H1 (cell line): ENCODE data around the gene NCBP2. TPM values are rescaled to one million over a fixed set of nuclear protein-coding genes. Genes with fewer than 3 reads are reported as not detected.

Experiments used
- CTCF ChIA-PET: fragments of 300-600 bp; sonication (Branson Sonifier 250); formaldehyde crosslinking; loops from one replicate; lab custom pipeline; 2021; ENCODE audit not compliant: partially characterized antibody; lab: Charles Lee
- POLR2A ChIA-PET: fragments of 300-600 bp; sonication (Branson Sonifier 250); formaldehyde crosslinking; loops from one replicate; lab custom pipeline; 2021; ENCODE audit warnings: inconsistent platforms; ENCODE audit not compliant: partially characterized antibody; lab: Charles Lee
- DNase-seq, 2 experiments: peaks; one replicate each; pipeline versions ENCODE4 v3.0.0 to v3.0.0-alpha.2; 2010 to 2022; ENCODE audit warnings: low spot score in 2 of 2, low read depth in 1 of 2, mixed read lengths in 1 of 2
- FAIRE-seq: peaks from 2 replicates; lab custom pipeline; 2011; peaks lifted over from hg19 to GRCh38; lab: Jason Lieb, UNC
- H2AFZ ChIP-seq: 2 replicates; pipeline ENCODE4 v1.8.1; 2012; ENCODE audit warnings: low read length, inconsistent platforms
- H2AK5ac ChIP-seq: 2 replicates; pipeline ENCODE4 v1.6.1; 2013; ENCODE audit warnings: low read depth, low read length
- H2BK120ac ChIP-seq: replicated peaks from 2 replicates; pipeline ENCODE3; 2013; ENCODE audit warnings: low read depth, low read length, inconsistent platforms
- H2BK12ac ChIP-seq: 2 replicates; pipeline ENCODE4 v1.6.1; 2013; ENCODE audit warnings: low read depth, low read length
- H2BK15ac ChIP-seq: 2 replicates; pipeline ENCODE4 v1.6.1; 2013; ENCODE audit warnings: low read length
- H2BK20ac ChIP-seq: 2 replicates; pipeline ENCODE4 v1.6.1; 2013; ENCODE audit warnings: low read length
- H2BK5ac ChIP-seq: 2 replicates; pipeline ENCODE4 v1.6.1; 2013; ENCODE audit warnings: low read depth, low read length
- H3K14ac ChIP-seq: 2 replicates; pipeline ENCODE4 v1.6.1; 2013; ENCODE audit warnings: inconsistent platforms; ENCODE audit not compliant: insufficient read length
- H3K18ac ChIP-seq: 2 replicates; pipeline ENCODE4 v1.6.1; 2013; ENCODE audit warnings: low read length; ENCODE audit errors: extremely low read depth
- H3K23ac ChIP-seq: 2 replicates; pipeline ENCODE4 v1.6.1; 2013; ENCODE audit warnings: inconsistent platforms; ENCODE audit not compliant: insufficient read length
- H3K23me2 ChIP-seq: 2 replicates; pipeline ENCODE4 v1.6.1; 2013; ENCODE audit warnings: low read depth, low read length
- H3K27ac ChIP-seq: 2 replicates; pipeline ENCODE4 v1.6.1; 2011; ENCODE audit warnings: low read depth, low read length, inconsistent platforms
- H3K27me3 ChIP-seq, 4 experiments: replicated peaks in 1 of 4; 1 replicate in 1 of 4; 2 replicates in 3 of 4; pipeline versions ENCODE4 v1.6.1 to v1.8.1; 2011 to 2013; ENCODE audit warnings: low read length in 3 of 4, mild to moderate bottlenecking in 3 of 4, inconsistent platforms in 2 of 4, mixed read lengths in 2 of 4, moderate library complexity in 1 of 4; ENCODE audit not compliant: control insufficient read depth in 3 of 4, insufficient read depth in 3 of 4; ENCODE audit errors: extremely low read depth in 1 of 4
- H3K36me3 ChIP-seq, 4 experiments: 2 replicates each; pipeline versions ENCODE4 v1.6.1 to v1.8.1; 2011 to 2013; ENCODE audit warnings: mild to moderate bottlenecking in 4 of 4, low read length in 3 of 4, moderate library complexity in 2 of 4, control low read depth in 1 of 4, inconsistent platforms in 1 of 4; ENCODE audit not compliant: insufficient read depth in 4 of 4, control insufficient read depth in 2 of 4
- H3K4ac ChIP-seq: replicated peaks from 2 replicates; pipeline ENCODE3; 2013; ENCODE audit warnings: low read length, low read depth, mixed read lengths, inconsistent platforms; ENCODE audit not compliant: insufficient read length
- H3K4me1 ChIP-seq, 4 experiments: replicated peaks in 1 of 4; 1 replicate in 1 of 4; 2 replicates in 3 of 4; pipeline versions ENCODE4 v1.6.1 to v1.8.1; 2011 to 2013; ENCODE audit warnings: low read length in 3 of 4, inconsistent platforms in 2 of 4, mixed read lengths in 1 of 4; ENCODE audit not compliant: insufficient read depth in 4 of 4, control insufficient read depth in 3 of 4
- H3K4me2 ChIP-seq, 2 experiments: 2 replicates each; pipeline versions ENCODE4 v1.6.1 to v1.8.1; 2011 to 2013; ENCODE audit warnings: low read depth in 2 of 2, low read length in 2 of 2, control low read depth in 1 of 2, inconsistent platforms in 1 of 2, mild to moderate bottlenecking in 1 of 2; ENCODE audit not compliant: insufficient read depth in 1 of 2
- H3K4me3 ChIP-seq, 4 experiments: fragments of 200-600, 300-600 bp in 1 of 4; sonication (generic), shearing (Covaris generic), sonication (Bioruptor Twin) in 1 of 4; 2 replicates each; pipeline versions ENCODE4 v1.5.1 to v1.8.1; 2011 to 2016; ENCODE audit warnings: low read length in 4 of 4, low read depth in 3 of 4, control low read depth in 2 of 4, inconsistent platforms in 2 of 4, mild to moderate bottlenecking in 2 of 4, mixed read lengths in 1 of 4, moderate library complexity in 1 of 4; ENCODE audit not compliant: insufficient read depth in 2 of 4; ENCODE audit errors: extremely low read depth in 1 of 4
- H3K56ac ChIP-seq: replicated peaks from 2 replicates; pipeline ENCODE3; 2013; ENCODE audit warnings: low read depth, mild to moderate bottlenecking, mixed read lengths, low read length, inconsistent platforms; ENCODE audit not compliant: insufficient read length
- H3K79me1 ChIP-seq: 2 replicates; pipeline ENCODE4 v1.6.1; 2013; ENCODE audit warnings: low read depth, low read length, control low read depth
- H3K79me2 ChIP-seq, 2 experiments: 2 replicates each; pipeline versions ENCODE4 v1.6.1 to v1.8.1; 2012 to 2013; ENCODE audit warnings: low read length in 2 of 2, mild to moderate bottlenecking in 2 of 2, inconsistent platforms in 1 of 2; ENCODE audit not compliant: insufficient read depth in 2 of 2, control insufficient read depth in 1 of 2
- H3K9ac ChIP-seq, 4 experiments: replicated peaks in 1 of 4; 1 replicate in 1 of 4; 2 replicates in 3 of 4; pipeline versions ENCODE4 v1.6.1 to v1.8.1; 2011 to 2013; ENCODE audit warnings: low read depth in 3 of 4, low read length in 3 of 4, control low read depth in 2 of 4, mild to moderate bottlenecking in 2 of 4, moderate library complexity in 2 of 4, inconsistent platforms in 1 of 4; ENCODE audit errors: extremely low read depth in 1 of 4
- H3K9me3 ChIP-seq, 2 experiments: 2 replicates each; pipeline versions ENCODE4 v1.6.1 to v1.8.1; 2012 to 2013; ENCODE audit warnings: mild to moderate bottlenecking in 2 of 2, moderate library complexity in 2 of 2, control low read depth in 1 of 2, inconsistent platforms in 1 of 2, low read depth in 1 of 2, low read length in 1 of 2, mixed read lengths in 1 of 2; ENCODE audit not compliant: insufficient read depth in 2 of 2
- H4K20me1 ChIP-seq, 2 experiments: replicated peaks in 1 of 2; 2 replicates each; pipeline versions ENCODE3 to v1.8.1; 2011 to 2013; ENCODE audit warnings: inconsistent platforms in 2 of 2, low read length in 2 of 2, mild to moderate bottlenecking in 1 of 2; ENCODE audit not compliant: insufficient read depth in 2 of 2, control insufficient read depth in 1 of 2
- H4K5ac ChIP-seq: 2 replicates; pipeline ENCODE4 v1.6.1; 2013; ENCODE audit warnings: low read length, low read depth, mixed read lengths, inconsistent platforms; ENCODE audit not compliant: insufficient read length
- H4K8ac ChIP-seq: 2 replicates; pipeline ENCODE4 v1.8.0; 2013; ENCODE audit warnings: mild to moderate bottlenecking, moderate library complexity, low read length, inconsistent platforms; ENCODE audit not compliant: insufficient read depth; ENCODE audit errors: extremely low read depth
- H4K91ac ChIP-seq: replicated peaks from 2 replicates; pipeline ENCODE3; 2013; ENCODE audit warnings: low read length, mixed read lengths, inconsistent platforms; ENCODE audit not compliant: insufficient read length
- CBX5 ChIP-seq: fragments of 300-800, 300-1000 bp; sonication (generic); IDR thresholded peaks from 2 replicates; pipeline ENCODE4 v1.7.1; 2016; ENCODE audit warnings: antibody characterized with exemption, low read length, low read depth
- CBX8 ChIP-seq: fragments of 300-800, 300-1000 bp; sonication (generic); IDR thresholded peaks from 2 replicates; pipeline ENCODE4 v1.7.1; 2016; ENCODE audit warnings: low read depth, low read length, borderline replicate concordance
- CHD1 ChIP-seq: IDR thresholded peaks from 2 replicates; pipeline ENCODE4 v1.6.1; 2012; ENCODE audit warnings: low read depth, low read length, improper control_type of control experiment
- CHD2 ChIP-seq: IDR thresholded peaks from 2 replicates; pipeline ENCODE4 v1.6.1; 2012; ENCODE audit warnings: low read length, improper control_type of control experiment
- GABPA ChIP-seq: IDR thresholded peaks from 2 replicates; pipeline ENCODE4 v1.6.1; 2011; ENCODE audit warnings: mild to moderate bottlenecking, low read length, moderate library complexity, borderline replicate concordance; ENCODE audit not compliant: insufficient read depth
- JUN ChIP-seq: IDR thresholded peaks from 2 replicates; pipeline ENCODE4 v1.6.1; 2011; ENCODE audit warnings: low read depth, mild to moderate bottlenecking, improper control_type of control experiment, low read length
- JUND ChIP-seq: IDR thresholded peaks from 2 replicates; pipeline ENCODE4 v1.6.1; 2011; ENCODE audit warnings: mild to moderate bottlenecking, improper control_type of control experiment, low read length
- KDM5A ChIP-seq: fragments of 200-600 bp; IDR thresholded peaks from 2 replicates; pipeline ENCODE4 v1.7.1; 2012; ENCODE audit warnings: mild to moderate bottlenecking, low read length, inconsistent platforms, mixed read lengths
- MAX ChIP-seq: IDR thresholded peaks from 2 replicates; pipeline ENCODE4 v1.6.1; 2012; ENCODE audit warnings: inconsistent platforms
- POLR2AphosphoS5 ChIP-seq: IDR thresholded peaks from 2 replicates; pipeline ENCODE4 v1.6.1; 2011; ENCODE audit warnings: low read depth, low read length
- RBBP5 ChIP-seq: IDR thresholded peaks from 2 replicates; pipeline ENCODE4 v1.7.1; 2012; ENCODE audit warnings: low read depth, mild to moderate bottlenecking, inconsistent platforms, low read length, moderate library complexity, borderline replicate concordance
- RNF2 ChIP-seq: fragments of 200-900, 300-1000 bp; sonication (generic); IDR thresholded peaks from 2 replicates; pipeline ENCODE4 v1.7.1; 2016; ENCODE audit warnings: borderline replicate concordance, low read depth, mild to moderate bottlenecking, antibody characterized with exemption, low read length; ENCODE audit not compliant: poor library complexity, severe bottlenecking; ENCODE audit errors: missing control alignments
- SIRT6 ChIP-seq: IDR thresholded peaks from one replicate; pipeline ENCODE4 v1.7.1; 2012; ENCODE audit warnings: low read length, inconsistent platforms
- TAF7 ChIP-seq: optimal IDR thresholded peaks from 2 replicates; pipeline ENCODE3; 2011; ENCODE audit warnings: low read depth, mild to moderate bottlenecking, inconsistent platforms, low read length, moderate library complexity, borderline replicate concordance
- TCF12 ChIP-seq: IDR thresholded peaks from 2 replicates; pipeline ENCODE4 v1.6.1; 2011; ENCODE audit warnings: low read depth, mild to moderate bottlenecking, low read length
- WGBS, 2 experiments: shearing (Covaris generic) in 1 of 2; methylation state at CpG; one replicate each; pipeline versions ENCODE4 v1.1.6 to v1.1.7; 2013 to 2015; ENCODE audit warnings: low lambda C conversion rate in 2 of 2, mixed read lengths in 2 of 2, inconsistent platforms in 1 of 2, low coverage in 1 of 2, missing lambda C conversion rate in 1 of 2; ENCODE audit not compliant: insufficient replicate concordance in 2 of 2, insufficient coverage in 1 of 2, insufficient read length in 1 of 2; ENCODE audit errors: extremely low coverage in 1 of 2, missing lambda C conversion rate in 1 of 2; 5-methylcytosine and 5-hydroxymethylcytosine counted together
- polyA plus RNA-seq, 7 experiments: library from polyadenylated mRNA; depleted of rRNA in 3 of 7; stranded (reverse) in 5 of 7; unstranded in 2 of 7; fragments of >200 nt in 5 of 7; fragments of 200-250 nt in 2 of 7; gene quantifications; 1 replicate in 5 of 7; 2 replicates in 1 of 7; 4 replicates in 1 of 7; pipeline versions ENCODE4 v1.2.1 to v1.2.3, GENCODE V29; 2011 to 2013; ENCODE audit warnings: missing spikeins in 2 of 7, mixed read lengths in 2 of 7
- total RNA-seq: library from RNA; stranded (reverse); fragmentation: NEBNext Ultra II Directional; extraction: Animal tissue kit (Norgen Biotek cat#: 25700); gene quantifications from 2 replicates; pipeline ENCODE4 v1.2.1, GENCODE V29; 2021

Gene NCBP2
- total and polyA plus RNA-seq, 2 of the 8 experiments (the other 6 are each of a cell fraction or from before 2014, with no cell fraction given): 34.1 to 100 TPM

GRCh38 chr3:196918968-196919367 lies 23.4 kb downstream of the NCBP2 start:
- no peak overlapping the region for H4K5ac ChIP-seq
- no peak overlapping the region for H2BK5ac ChIP-seq
- H2BK12ac ChIP-seq: no peak overlapping the region
- H3K79me1 ChIP-seq: no peaks in the 10 kb centered on the region
- no peak overlapping the region for H2BK120ac ChIP-seq
- no peaks in the 10 kb centered on the region for H3K27me3 ChIP-seq
- H4K8ac ChIP-seq: no peak overlapping the region
- no peak overlapping the region for H4K91ac ChIP-seq
- 84% methylated on average over 2 of the region's 2 CpGs; no CpG with 5 or more reads in 1 of the 2 experiments for WGBS, 2 experiments
- no peak for FAIRE-seq
- no peaks in the 10 kb centered on the region for H3K9me3 ChIP-seq
- no peak overlapping the region for H3K14ac ChIP-seq
- H3K27ac ChIP-seq: no peak overlapping the region
- H3K4me3 ChIP-seq: no peak overlapping the region
- H2BK15ac ChIP-seq: no peak overlapping the region
- H2AFZ ChIP-seq: no peak overlapping the region
- POLR2A ChIA-PET: interaction anchor here (1.0 kb wide), 1 partner anchor 9 kb away, joined by 3 read pairs; no protein-coding TSS in a partner anchor
- no peak overlapping the region for H3K4ac ChIP-seq
- CTCF ChIA-PET: interaction anchor here (1.5 to 2.0 kb wide), 2 partner anchors 42 to 51 kb away, joined by 3 to 4 read pairs; no protein-coding TSS in a partner anchor
- no peak overlapping the region for H3K4me2 ChIP-seq
- no peak overlapping the region for H3K9ac ChIP-seq
- TF ChIP-seq TCF12 (no peak), MAX (no peak), SIRT6 (no peak), GABPA (no peak), TAF7 (no peak), JUND (no peak), CBX8 (no peak), CBX5 (no peak), CHD1 (no peak), POLR2AphosphoS5 (no peak), KDM5A (no peak), RBBP5 (no peak), CHD2 (no peak), RNF2 (no peak), JUN (no peak)
- H3K4me1 ChIP-seq: no peaks in the 10 kb centered on the region
- no peak overlapping the region for H3K18ac ChIP-seq
- H3K79me2 ChIP-seq: no peaks in the 10 kb centered on the region
- no peak overlapping the region for H2AK5ac ChIP-seq
- no peak overlapping the region for H3K56ac ChIP-seq
- peaks cover 0 to 3% of the 10 kb centered on the region in 2 experiments for H4K20me1 ChIP-seq
- H2BK20ac ChIP-seq: no peak overlapping the region
- peaks cover 0 to 3% (median under 1%) of the 10 kb centered on the region in 4 experiments; a peak in 2 of 8 replicates for H3K36me3 ChIP-seq
- DNase-seq: no peak
- no peaks in the 10 kb centered on the region for H3K23me2 ChIP-seq
- no peak overlapping the region for H3K23ac ChIP-seq
